T-helper 1 cell treated with Interleukin-12 subunit alpha and Interleukin-12 subunit beta and Interleukin-4 antibody, amounts not matched to agents 30 ng/mL and 1 ng/mL, for 36 hours (primary cell): ENCODE measurements around the gene PHLDB3. TPM values are rescaled to one million over a fixed set of nuclear protein-coding genes. Genes with fewer than 3 reads are reported as not detected.
"Not testable (repeated sequence)": the region's sequence is repeated elsewhere in the genome, so short reads cannot be mapped to it uniquely, and the experiment has no call there.

ENCODE experiments used
- intact Hi-C: fragments of 100-400 bp; cut with micrococcal nuclease; formaldehyde crosslinking; loops from one replicate; pipeline ENCODE4 v1.15.1; 2024
- total RNA-seq: library from RNA; stranded (reverse); gene quantifications from 2 replicates; pipeline ENCODE4 v1.2.3, GENCODE V29; 2022

The PHLDB3 gene
- total RNA-seq = 23.8 and 24.5 TPM in 2 replicates

GRCh38 chr19:43504426-43505185 is at the start of gene PHLDB3:
Gene PHLDB3 (minus strand): TSS chr19:43504746. CDS start chr19:43504118, 628 bp downstream.
- intact Hi-C loops = loop anchor here (1.0 to 2.0 kb wide), 12 partner anchors 15 to 250 kb away; partner anchors contain the start of genes IRGQ, SMG9, ZNF428 and ZNF575

GRCh38 chr19:43553656-43554055 is 49.1 kb upstream of the PHLDB3 start:
- intact Hi-C loops = loop anchor here (2.0 kb wide), 1 partner anchor 65 kb away; the partner anchor contains the start of gene ZNF428

- intact Hi-C loops = no loop called here
These were observed 48.1 kb upstream of the PHLDB3 start for GRCh38 chr19:43552616-43553015.

GRCh38 chr19:43552198-43552450 is 47.6 kb upstream of the PHLDB3 start:
- intact Hi-C loops = no loop called here

- intact Hi-C loops = no loop called here
These were observed 47.1 kb upstream of the PHLDB3 start for GRCh38 chr19:43551399-43552197.

GRCh38 chr19:43548706-43549105 is 44.2 kb upstream of the PHLDB3 start:
- intact Hi-C loops = no loop called here

- intact Hi-C loops = not testable (repeated sequence)
These were observed 43.4 kb upstream of the PHLDB3 start for GRCh38 chr19:43547926-43548325.

GRCh38 chr19:43546581-43546980 is 42.0 kb upstream of the PHLDB3 start:
- intact Hi-C loops = no loop called here

GRCh38 chr19:43545981-43546380 is 41.4 kb upstream of the PHLDB3 start:
- intact Hi-C loops = no loop called here

- intact Hi-C loops = no loop called here
These were observed 40.7 kb upstream of the PHLDB3 start for GRCh38 chr19:43545276-43545675.

GRCh38 chr19:43544077-43544476 is 39.5 kb upstream of the PHLDB3 start:
- intact Hi-C loops = no loop called here

GRCh38 chr19:43541920-43542650 is 37.5 kb upstream of the PHLDB3 start:
- intact Hi-C loops = no loop called here

GRCh38 chr19:43540381-43540780 is 35.8 kb upstream of the PHLDB3 start:
- intact Hi-C loops = no loop called here

GRCh38 chr19:43538922-43539321 is 34.4 kb upstream of the PHLDB3 start:
- intact Hi-C loops = loop anchor here (10.0 kb wide), 1 partner anchor 246 kb away; the partner anchor contains the start of gene KCNN4

- intact Hi-C loops = loop anchor here (1.0 to 10.0 kb wide), 3 partner anchors 133 to 250 kb away; partner anchors contain the start of gene KCNN4
These were observed 30.5 kb upstream of the PHLDB3 start for GRCh38 chr19:43534816-43535761.

- intact Hi-C loops = loop anchor here (1.0 to 10.0 kb wide), 3 partner anchors 134 to 250 kb away; partner anchors contain the start of gene KCNN4
These were observed 29.8 kb upstream of the PHLDB3 start for GRCh38 chr19:43534305-43534815.

GRCh38 chr19:43533546-43534304 is 29.2 kb upstream of the PHLDB3 start:
- intact Hi-C loops = loop anchor here (1.0 to 10.0 kb wide), 11 partner anchors 8 to 251 kb away; partner anchors contain the start of genes IRGQ, KCNN4, PHLDB3 and PINLYP

GRCh38 chr19:43532962-43533545 is 28.5 kb upstream of the PHLDB3 start, which contains the start of gene ZNF575:
Gene ZNF575 (plus strand): TSS chr19:43533188. CDS start chr19:43534423, 1,235 bp downstream.
- intact Hi-C loops = loop anchor here (1.0 to 10.0 kb wide), 9 partner anchors 8 to 252 kb away; partner anchors contain the start of genes IRGQ, KCNN4, PHLDB3 and PINLYP

- intact Hi-C loops = loop anchor here (2.0 to 10.0 kb wide), 2 partner anchors 30 to 252 kb away; partner anchors contain the start of gene KCNN4
These were observed 28.0 kb upstream of the PHLDB3 start for GRCh38 chr19:43532571-43532961.
